ENCODE data around the gene GPC1.

GPC1 gene

DNA sequence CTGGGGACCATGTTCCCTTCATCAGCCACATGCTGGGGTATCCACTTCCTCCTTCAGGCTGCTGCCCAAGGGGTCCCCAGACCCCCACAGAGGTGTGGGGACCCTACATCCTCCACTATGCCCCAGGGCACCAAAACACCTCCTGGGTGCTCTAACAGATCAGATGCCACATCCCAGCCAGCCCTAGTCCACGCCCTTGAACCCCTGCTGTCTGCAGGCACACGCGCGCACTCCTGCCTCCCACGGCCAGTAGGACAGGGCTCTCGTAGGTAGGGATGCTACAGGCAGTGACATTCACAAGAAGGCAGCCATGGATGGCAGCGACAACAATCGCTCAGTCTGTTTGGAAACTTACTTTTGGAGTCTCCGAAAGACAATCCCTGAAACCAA lies 3.0 kb upstream of the GPC1 start:
- peak; percentile 9 for DNase-seq

DNA sequence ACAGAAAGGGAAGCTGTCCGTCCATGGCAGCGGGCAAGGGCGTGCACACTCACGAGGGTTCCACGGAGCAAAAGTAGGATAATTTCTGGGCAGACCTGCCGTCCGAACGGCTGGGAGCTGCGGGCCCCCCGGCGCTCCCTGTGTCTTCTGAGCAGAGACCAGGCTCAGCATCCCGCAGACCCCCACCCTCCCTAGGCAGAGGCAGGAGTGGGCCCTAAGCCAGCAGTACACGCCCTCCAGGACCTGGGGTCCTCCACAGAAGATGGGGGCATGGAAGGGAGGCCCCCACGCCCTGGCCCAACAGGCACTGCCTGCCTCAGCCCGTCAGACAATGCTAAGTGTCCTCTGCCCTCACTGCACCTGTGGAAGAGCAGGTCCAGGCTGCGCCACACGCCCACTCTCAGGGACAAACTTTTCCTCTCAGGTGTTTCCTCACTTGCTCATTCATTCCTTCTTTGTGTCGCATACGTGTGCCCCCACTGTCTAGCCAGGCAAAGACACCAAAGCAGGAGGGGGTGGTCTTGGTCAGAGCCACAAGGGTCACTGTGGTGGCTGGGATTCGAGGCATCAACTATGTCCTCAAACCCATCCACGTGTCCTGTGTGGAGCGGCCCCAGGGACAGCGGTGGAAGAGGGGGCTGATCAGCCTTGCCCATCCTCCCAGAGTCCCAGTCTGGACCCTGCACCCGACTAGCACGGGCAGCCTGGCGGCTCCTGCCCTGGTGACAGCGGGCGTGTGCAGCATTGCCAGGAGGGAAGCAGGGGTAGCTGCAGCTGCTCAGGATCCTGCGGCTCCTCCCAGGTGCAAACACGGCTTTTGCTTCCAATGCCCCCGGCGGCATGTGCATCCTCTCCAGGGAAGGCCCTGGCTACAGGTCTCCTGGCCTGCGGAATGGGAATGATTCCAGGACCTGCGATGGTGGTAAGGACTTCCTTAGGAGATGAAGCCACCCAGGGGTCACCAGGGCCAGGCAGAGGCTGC lies 2.4 kb upstream of the GPC1 start:
- peak; percentile 14 for DNase-seq

DNA sequence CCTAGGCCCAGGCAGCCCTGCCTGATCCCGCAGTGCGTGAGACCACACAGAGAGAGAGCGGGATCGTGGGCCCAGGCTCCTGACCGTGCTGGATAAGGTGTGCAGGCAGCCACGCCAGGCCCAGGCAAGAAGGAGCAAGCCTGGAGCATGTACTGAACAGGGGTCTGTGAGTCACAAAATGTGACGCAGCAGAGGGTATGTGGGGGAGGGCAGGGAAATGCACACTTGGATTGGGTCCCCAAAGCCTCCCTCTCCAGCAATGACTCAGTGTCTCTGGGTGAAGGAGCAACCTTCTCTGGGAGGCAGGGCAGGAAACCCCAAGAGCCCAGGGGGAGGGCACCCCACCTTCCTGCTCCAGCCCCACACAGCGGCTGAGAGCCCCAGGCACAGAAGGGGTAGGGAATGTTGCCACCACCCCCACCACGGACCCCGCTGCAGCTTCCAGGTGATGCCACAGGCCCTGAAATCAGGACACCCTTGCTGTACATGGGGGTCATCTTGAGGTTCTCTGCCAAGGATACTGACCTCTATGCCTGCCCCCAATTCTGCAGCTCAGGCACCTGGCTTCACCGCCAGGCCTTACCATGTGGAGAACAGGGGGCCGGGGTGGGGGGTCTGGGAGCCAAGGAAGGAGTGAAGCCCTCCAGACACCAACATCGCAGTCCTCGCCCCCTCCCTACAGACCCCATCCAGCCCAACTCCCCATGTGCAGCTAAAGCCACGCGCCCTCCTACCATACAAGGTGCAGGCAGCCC lies 1.3 kb upstream of the GPC1 start:
- DNase-seq = peak; percentile 20

DNA sequence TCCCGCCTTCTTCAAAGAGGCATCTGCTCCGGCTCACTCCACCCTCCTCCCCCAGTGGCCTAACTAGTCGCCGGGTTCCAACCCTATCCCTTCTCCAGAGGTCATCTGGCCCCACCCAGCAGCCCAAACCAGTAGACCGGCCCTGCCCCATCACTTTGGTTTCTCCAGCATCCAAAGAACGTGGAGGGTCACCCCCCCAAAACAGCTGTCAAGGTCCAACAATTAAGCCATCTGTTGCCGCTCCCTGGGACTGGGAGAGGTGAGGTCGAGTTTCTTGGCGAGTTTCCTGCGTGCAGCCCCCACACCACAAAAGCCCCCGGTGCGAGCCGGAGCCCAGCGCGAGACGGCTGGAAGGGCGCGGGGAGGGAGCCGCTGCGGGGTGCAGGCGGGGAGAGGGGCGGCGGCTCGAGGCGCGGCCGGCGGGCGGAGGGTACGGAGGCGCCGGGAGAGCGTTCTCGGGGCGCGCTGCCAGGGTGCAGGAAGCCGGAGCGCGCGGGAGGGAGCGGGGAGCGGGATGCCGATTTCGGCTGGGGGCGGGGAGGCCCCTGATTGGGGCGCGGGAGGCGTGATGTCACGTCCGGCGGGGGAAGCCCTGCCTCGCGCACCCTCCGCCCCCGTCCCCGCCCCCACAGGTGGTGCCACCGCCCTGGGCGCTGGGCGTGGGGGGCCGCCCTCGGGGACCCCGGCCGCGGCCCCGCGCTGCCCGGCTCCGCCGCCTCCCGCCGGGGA lies 571 bp upstream of the GPC1 start:
- DNase-seq = peak; percentile 92

DNA sequence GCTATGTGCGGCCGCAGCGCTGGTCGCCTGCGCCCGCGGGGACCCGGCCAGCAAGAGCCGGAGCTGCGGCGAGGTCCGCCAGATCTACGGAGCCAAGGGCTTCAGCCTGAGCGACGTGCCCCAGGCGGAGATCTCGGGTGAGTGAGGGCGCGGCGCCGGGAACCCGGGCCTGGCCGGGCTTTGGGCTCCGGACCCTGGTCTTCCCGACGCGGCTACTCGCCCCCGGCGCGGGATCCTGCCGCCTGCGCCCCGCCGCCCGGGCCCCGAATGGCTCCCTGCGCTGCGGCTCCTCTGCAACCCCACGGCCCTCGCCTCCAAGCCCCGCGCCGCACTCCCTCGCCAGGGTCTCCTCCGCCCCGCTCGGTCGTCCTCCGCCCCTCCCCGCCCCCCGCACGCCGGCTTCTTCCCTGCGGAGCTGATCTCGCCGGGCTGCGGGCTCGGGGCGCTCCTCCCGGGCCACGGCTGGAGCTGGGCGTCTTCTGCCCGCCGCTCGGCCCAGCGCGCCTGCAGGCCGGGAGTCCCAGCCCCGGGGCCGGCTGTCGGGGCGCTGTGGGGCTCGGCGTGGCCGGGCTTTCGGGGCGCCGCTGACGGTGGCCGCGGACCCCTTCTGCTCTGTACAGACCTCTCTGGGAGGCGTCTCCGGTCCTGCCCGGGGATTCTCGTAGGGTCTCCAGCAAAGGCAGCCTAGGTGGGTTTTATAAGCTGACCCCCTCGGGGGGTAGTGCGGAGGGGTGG lies 652 bp downstream of the GPC1 start:
- no peak for DNase-seq

DNA sequence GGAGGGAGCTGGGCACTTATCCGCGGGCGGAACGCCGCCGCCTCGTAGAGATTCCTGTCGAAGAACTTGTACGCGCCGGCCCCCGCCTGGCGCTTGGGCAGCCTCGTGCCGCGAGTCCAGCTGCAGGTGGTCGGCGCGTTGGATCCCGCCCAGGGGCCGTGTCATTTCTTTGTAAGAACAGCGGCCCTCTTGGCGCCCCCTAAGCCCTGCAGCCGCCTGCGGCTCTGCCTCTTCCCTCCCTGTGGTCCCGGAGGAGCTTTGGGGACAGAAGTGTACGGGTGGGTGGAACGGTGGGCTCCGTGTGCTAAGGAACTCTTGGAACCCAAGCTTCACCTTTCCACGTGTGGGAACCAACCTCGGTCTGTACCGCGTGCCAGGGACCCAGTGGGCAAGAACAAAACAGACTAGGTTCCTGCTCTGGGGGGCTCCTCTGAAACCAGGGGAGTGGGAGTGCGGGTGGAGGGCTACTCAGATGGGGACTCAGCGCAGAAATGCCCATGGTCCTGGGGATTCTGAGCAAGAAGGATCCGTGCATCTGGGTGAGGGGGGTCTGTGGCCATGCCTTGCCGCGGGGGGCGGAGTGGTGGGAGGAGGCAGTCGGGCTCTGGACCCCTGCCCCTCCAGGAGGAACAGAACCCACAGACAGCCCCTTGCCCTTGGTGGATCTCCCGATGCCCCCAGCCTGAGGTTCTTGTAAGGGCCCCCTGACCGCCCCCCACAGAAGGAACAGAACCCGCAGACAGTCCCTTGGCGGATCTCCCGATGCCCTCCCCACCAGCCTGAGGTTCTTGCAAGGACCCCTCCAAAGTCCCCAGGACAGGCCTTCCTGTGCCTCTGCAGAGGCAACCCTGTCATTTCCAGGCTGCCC lies 1.5 kb downstream of the GPC1 start:
- no peak for DNase-seq

DNA sequence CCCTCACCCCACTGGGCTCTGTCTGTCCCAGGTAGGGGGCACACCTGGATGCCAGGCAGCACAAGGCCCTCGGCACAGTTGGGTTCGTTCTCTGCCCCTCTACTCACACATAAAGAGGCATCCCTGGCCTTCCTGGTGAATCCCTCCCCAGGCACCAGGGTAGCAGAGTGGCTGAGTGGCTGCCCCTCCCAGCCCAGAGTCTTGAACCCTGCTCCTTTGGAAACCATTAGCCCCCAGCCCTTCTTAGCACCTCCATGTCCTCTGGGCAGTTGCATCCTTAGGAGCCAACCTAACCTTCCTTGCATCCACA lies 2.0 kb downstream of the GPC1 start:
- DNase-seq = no peak

DNA sequence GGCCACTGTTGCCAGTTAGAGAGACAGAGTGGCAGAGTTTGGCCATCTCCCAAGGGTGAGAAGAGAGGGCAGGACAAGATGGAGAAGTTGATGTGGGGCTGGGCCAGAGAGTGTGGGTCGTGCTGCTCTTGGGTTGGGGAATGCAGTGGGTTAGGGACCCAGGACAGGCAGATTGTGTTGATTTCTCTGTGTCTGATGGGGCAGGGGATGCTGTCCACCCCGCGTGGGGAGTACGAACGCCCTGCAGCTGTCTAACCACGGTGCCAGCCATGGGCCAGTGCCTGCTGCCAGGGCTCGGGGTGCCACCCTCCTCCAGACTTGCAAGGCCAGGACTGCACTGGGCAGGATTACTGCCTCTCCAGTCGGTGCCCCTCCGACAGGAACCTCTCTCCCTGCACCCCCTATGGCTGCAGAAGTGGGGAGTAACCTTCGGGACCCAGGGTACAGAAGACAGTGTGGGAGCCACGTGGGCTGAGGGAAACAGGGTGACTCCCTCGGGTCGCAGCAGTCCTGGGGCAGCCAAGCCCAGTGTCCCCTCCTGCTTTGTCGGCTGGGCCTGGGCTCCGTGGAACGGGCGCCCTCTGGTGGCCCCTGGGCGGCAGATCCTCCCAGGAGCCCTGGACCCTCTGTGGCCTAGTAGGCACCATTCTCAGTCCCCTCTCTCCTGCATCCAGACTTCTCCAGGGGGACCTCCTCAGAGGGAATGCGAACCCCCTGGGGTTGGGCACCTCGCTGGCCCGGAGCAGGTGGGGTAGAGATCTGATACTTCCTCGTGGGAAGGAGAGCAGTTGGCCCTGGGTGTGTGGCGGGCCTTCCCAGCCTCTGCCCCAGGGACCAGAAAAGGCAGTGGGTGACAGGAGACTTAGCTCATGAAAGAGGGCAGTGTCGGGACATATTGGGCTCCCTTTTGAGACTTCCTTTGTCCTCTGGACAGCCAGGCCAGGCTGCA lies 2.7 kb downstream of the GPC1 start:
- peak; percentile 69 for DNase-seq

DNA sequence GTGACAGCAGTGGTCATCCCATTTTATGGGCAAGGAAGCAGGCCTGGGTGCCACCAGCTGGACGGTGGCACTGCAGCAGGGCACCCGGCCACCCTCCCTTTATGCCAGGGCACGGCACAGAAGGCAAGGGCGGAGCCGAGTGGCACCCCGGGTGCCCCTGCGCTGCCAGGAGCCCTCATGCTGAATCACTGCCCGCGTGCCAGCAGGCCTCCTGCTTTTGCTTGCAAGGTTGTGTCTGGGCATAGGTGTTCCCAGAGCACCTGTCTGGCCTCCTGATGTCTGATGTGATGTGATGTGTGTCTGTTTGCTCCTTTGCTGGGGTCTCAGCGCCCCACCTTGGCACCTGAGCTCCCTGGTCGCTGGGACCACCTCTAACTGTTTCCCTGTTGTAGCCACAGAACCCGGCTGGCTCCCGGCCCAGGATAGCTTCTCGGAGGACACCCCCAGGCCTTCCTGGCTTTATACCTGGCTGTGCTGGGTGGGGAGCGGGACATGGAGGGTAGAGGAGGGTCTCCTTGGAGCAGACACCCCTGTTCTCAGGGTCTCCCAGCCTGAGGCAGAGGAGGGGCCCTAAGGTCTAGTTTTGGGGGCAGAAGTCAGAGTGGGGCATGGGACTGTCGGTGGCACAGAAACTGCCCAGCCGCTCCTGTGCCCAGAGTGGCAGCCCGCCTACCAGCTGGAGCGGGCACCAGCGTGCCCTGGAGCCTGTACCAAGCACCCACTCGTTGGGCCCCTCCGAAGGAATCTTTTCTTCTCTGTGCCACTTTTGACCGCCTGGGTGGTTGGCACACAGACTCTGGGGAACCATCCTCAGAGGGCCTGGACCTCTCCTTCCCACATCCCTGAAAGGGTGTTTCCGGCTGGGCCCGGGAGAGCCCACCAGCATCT lies 3.6 kb downstream of the GPC1 start:
- no peak for DNase-seq

DNA sequence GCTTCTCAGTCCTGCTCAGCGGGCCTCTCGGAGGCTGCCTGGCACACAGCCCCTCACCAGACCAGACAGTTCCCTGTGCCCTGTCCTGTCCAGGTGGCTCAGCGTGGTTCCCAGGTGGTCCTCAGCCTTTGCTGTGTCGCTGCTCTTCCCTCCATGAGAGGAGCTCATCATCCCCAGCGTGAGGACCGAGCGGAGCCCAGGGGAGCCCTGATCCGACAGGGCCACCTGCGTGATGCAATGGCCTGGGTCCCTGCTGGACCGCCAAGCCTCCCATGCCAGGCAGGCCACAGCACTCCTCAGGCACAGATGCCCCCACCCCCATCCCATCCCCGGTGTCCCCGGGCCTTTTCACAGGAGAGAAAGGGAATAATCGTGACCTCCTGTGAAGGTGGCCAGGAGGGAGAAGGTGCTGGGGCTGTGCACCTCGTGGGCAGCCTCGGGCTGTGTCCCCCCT lies 4.3 kb downstream of the GPC1 start:
- DNase-seq = no peak

DNA sequence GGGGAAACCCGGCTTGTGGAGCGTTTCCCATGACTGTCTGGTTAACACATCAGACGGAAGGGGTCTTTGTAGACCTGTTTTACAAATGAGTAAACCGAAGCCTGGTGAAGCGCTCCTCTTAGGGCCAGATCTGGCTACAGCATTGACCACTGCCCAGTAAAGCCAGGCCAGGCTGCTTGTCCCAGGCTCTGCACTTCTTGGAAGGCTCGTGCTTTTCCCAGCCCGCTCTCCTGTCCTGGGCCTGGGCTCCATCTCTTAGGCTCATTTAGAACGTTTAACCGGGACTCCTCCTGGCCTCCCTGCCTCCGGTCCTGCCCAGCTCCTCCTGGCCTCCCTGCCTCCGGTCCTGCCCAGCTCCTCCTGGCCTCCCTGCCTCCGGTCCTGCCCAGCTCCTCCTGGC lies 4.8 kb downstream of the GPC1 start:
- no peak for DNase-seq

DNA sequence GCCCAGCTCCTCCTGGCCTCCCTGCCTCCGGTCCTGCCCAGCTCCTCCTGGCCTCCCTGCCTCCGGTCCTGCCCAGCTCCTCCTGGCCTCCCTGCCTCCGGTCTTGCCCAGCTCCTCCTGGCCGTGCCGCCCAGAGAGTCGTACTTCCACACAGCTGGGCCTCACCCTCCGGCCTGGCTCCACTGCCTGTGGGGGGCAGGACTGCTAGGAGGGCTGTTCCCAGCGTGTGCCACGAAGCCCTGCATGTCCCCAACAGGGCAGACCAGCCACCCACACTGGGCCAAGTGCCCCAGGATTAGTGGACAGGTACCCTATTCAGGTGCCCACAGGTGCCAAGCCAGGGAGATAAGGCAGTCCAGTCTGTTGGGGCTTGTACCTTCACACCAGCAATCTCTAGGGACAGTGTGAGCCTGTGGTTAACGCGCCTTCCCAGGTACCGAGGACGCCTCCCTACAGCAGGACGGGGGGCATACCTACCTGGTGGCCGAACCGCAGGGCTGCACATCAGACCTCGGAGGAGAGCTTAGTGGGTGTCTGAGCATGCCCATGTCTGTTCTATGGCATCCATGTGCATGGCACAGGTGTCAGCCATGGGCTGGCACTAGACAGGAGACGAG lies 5.3 kb downstream of the GPC1 start:
- DNase-seq = no peak

DNA sequence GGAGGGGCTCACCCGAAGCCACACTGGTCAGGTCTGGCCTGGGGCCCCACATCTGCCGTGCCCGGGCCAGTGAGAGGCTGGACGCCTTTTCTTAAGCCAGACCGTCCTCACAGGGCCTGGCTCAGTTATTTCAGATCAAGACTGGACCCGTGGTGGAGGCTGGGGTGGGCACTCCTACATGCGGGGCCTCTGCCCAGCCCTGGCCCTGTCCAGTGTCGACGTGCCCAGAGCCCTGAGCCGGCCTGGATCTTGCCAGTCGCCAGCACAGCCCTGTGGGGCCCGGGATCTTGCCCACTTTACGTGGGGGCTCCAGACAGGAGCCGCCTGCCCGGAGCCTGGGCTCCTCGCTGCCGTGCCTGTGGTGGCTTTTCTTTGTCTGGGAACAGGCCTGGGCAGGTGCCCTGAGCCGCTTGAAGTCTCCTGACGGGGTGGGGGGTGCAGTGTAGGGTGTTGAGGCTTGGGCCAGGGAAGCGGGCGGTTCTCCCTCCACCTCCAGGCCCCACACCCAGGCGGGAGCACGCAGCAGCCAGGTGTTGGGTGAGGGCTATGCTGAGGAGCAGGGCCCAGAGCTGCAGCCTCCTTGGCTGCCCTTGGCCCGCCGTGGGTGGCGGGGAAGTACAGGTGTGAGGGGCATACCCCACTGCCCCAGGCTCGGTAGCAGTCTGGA lies 6.0 kb downstream of the GPC1 start:
- DNase-seq = no peak

DNA sequence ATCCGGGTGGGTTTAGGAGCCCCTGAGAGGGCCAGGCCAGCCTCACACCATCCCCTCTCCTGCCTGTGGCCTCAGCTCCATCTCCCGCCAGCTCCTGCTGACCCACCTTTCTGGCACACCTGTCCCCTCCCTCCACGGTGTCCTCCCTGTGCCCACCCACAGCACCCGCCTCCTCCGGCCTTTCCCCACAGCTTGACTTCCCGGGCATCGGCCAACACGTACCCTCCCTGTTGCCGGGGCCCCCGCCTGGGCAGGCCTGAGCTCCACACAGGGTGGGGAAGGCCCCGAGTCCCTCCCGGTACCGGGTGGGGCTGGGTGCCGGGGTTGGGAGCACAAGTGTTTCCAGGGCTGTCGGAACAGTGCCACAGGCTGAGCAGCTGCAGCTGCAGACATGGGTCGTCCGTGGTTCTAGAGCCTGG lies 6.5 kb downstream of the GPC1 start:
- no peak for DNase-seq

DNA sequence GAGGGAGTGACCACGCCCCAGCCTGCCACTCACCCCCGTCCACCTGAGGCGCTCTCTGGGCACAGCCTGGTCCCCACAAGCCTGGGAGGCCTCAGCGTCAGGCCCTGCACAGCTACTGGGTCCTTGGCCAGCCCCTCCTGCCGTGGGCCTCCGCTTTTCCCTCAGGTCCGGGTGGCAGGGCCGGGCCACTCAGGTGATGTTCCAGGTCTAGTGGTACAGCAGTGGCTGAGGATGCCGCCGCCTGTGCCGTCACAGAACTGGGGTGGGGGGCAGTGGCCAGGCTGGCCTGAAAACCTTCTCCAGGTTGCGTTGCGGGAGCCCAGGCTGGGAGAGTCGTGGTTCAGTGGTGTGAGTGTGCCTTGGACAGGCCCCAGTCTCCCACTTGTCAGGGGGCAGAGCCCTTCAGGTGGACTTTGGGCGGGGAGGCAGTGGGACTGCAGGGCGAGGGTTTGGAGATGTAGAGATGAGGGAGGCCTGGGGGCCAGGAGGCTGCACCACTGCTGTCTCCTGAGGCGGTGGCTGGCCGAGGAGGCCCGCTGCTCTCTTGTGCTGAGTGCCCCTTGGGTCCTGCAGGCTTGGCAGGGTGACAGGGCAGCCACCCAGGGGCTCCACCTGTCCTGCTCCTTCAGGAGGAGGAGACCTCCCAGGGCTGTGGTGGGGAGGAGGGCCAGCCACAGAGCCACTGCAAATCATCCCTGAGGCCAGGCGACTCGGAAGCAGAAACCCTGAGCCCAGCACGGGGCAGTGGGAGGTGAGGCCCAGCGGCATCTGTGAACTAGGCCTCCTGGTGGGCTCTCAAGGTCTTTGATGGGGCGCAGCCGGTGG lies 7.6 kb downstream of the GPC1 start:
- no peak for DNase-seq

DNA sequence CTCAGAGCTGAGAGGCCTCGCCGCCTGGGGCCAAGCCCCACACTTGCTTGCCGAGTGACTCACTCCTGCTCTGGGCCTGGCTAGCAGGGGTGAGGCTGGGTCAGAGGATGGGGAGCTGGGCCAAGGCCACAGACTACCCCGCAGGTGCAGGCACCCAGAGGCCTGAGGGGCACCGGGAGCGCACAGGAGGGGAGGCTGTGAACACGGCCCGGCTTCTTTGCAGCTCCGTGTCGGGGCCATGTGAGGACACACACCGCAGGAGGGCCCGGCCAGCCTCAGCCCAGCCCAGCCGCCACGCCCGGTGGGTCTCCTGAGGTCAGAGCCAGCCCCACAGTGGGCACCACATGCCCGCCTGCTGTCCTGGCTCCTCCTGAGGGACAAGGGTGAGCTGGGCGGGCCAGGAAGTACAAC lies 8.4 kb downstream of the GPC1 start:
- no peak for DNase-seq

DNA sequence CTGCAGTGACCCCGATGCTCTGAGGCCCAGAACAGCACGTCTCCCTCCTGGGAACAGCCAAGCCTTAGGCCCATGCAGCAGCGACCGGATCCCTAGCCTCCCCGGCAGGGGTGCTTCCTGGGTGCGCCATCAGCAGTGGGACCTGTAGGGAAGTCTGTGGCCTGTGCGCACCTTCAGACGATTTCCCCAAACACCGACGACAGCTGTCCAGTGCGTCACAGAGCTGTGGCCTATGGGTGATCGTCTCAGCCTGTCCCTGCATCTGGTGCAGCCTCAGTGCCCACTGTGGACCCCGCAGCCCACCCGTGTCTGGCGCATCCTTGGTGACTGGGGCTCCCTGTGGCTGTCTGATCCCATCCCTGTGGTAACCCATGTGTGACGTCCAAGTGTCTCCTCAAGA lies 9.0 kb downstream of the GPC1 start:
- DNase-seq = no peak

All from activated CD8-positive, alpha-beta memory T cell treated with anti-CD3 and anti-CD28 coated beads, Interleukin-2, amount 50 U/mL, for 4 hours (primary cell).